ENCODE results near the gene WDR83. TPM values are rescaled to one million over a fixed set of nuclear protein-coding genes. Genes with fewer than 3 reads are reported as not detected.

WDR83 gene
- total and polyA plus RNA-seq, 10 of the 15 experiments (the other 5 are each of a cell fraction or from before 2014, with no cell fraction given), result 0.58 to 17.7 (median 10.8) TPM

DNA sequence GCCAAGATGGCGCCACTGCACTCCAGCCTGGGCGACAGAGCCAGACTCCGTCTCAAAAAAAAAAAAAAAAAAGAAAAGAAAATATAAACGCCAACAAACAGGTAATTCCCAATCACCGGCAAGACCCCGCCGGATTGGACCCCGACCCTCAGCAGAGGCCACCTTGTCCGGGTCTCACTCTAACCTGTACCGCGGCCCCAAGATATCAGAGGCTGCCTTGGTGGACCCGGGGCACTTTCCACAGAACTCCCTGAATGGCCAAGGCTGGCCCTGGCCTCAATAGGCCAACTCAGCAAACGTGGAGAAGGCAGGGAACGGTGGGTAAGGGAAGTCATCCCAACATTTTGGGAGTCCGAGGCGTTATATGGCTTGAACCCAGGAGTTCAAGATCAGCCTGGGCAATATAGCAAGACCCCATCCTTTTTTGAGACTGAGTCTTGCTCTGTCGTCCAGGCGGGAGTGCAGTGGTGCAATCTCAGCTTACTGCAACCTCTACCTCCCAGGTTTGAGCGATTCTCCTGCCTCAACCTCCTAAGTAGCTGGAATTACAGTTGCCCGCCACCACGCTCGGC, 27.9 kb upstream of the WDR83 start (continued):
- TF ChIP-seq, protein P1, sequence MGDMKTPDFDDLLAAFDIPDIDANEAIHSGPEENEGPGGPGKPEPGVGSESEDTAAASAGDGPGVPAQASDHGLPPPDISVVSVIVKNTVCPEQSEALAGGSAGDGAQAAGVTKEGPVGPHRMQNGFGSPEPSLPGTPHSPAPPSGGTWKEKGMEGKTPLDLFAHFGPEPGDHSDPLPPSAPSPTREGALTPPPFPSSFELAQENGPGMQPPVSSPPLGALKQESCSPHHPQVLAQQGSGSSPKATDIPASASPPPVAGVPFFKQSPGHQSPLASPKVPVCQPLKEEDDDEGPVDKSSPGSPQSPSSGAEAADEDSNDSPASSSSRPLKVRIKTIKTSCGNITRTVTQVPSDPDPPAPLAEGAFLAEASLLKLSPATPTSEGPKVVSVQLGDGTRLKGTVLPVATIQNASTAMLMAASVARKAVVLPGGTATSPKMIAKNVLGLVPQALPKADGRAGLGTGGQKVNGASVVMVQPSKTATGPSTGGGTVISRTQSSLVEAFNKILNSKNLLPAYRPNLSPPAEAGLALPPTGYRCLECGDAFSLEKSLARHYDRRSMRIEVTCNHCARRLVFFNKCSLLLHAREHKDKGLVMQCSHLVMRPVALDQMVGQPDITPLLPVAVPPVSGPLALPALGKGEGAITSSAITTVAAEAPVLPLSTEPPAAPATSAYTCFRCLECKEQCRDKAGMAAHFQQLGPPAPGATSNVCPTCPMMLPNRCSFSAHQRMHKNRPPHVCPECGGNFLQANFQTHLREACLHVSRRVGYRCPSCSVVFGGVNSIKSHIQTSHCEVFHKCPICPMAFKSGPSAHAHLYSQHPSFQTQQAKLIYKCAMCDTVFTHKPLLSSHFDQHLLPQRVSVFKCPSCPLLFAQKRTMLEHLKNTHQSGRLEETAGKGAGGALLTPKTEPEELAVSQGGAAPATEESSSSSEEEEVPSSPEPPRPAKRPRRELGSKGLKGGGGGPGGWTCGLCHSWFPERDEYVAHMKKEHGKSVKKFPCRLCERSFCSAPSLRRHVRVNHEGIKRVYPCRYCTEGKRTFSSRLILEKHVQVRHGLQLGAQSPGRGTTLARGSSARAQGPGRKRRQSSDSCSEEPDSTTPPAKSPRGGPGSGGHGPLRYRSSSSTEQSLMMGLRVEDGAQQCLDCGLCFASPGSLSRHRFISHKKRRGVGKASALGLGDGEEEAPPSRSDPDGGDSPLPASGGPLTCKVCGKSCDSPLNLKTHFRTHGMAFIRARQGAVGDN (IDR thresholded peaks at IDR 0.05), result no peak
- TF ChIP-seq SRF (IDR thresholded peaks at IDR 0.05; ENCODE audit: low read depth in 2 of 2, low read length in 2 of 2), result no peak
- TF ChIP-seq ZNF217 (IDR thresholded peaks at IDR 0.05), result no peak
- TF ChIP-seq YY1 (IDR thresholded peaks at IDR 0.05; ENCODE audit: low read depth, low read length), result no peak

DNA sequence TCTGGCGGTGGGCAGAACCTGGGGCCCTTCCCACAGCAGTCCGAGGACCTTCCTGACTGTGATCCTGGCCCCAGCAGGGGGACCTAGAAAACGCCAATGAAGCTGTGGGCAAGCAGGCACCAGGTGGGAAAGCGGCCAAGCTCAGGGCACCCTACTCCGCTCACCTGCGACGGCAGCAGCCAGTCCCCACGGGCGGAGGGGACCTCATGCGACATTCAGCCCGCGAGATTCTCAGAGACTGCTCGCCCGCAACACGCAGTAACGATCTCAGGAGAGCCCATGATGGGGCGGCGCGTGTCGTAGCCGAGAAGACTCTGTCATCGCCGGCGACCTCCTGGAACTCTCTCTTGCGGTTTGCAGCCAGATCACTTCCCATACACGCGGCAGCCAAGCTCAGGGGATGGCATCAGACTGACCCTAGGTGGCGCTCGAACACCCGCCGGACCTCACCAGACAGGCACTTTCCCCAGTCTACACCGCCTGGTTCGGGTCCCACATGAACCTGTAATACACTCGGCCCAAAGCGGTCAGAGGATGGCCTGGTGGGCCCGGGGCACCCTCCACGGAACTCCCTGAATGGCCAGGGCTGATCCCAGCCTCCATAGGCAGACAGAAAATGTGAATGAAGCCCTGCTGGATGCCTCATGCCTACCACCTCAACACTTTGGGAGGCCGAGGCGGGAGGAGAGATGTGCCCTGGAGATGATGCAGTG, 26.6 kb upstream of the WDR83 start:
- Histone ChIP-seq H3K27ac (ENCODE audit: control insufficient read depth, insufficient read depth) (no peak overlapping the region), H3K4me3 (no peak overlapping the region), H3K79me2 (ENCODE audit: control insufficient read depth, insufficient read depth, low read length) (no peaks in the 10 kb centered on the region), H3K36me3 (ENCODE audit: control insufficient read depth in 2 of 2, insufficient read depth in 2 of 2, low read length in 1 of 2) (no peaks in the 10 kb centered on the region), H3K4me2 (ENCODE audit: control insufficient read depth, insufficient read depth) (peak overlapping the region; percentile 36), H3K27me3 (replicated peaks in 1 of 2; ENCODE audit: control insufficient read depth in 2 of 2, insufficient read depth in 2 of 2, low read length in 1 of 2) (no peaks in the 10 kb centered on the region), H3K9me3 (replicated peaks; ENCODE audit: control insufficient read depth, insufficient read depth, low read length) (no peaks in the 10 kb centered on the region), H4K20me1 (ENCODE audit: control insufficient read depth, insufficient read depth) (no peaks in the 10 kb centered on the region), H3K9ac (ENCODE audit: control insufficient read depth, insufficient read depth, low read length) (no peak overlapping the region), H2AFZ (ENCODE audit: control insufficient read depth, low read depth, low read length) (peak overlapping the region; percentile 70), H3K4me1 (ENCODE audit: control insufficient read depth, insufficient read depth, low read length) (0 out of 2 replicates have a peak, but pooled peaks cover 5% of the 10 kb centered on the region)
- POLR2A ChIA-PET, result interaction anchor here (0.6 kb wide), 1 partner anchor 137 kb away, joined by 4 read pairs; no protein-coding TSS in a partner anchor
- in situ Hi-C loops (cut with MboI) (no loop called here), intact Hi-C loops (cut with micrococcal nuclease; ENCODE audit: unreplicated experiment) (loop anchor here (1.0 kb wide), 1 partner anchor 76 kb away; no protein-coding TSS in a partner anchor)
- ATAC-seq (peak; percentile 98), FAIRE-seq (peak; percentile 64), DNase-seq (ENCODE audit: low read depth, low spot score) (peak; percentile 53)
- RAD21 ChIA-PET (ENCODE audit: unreplicated experiment), result interaction anchor here (1.0 to 1.9 kb wide), 2 partner anchors 26 to 36 kb away, joined by 3 to 4 read pairs; no protein-coding TSS in a partner anchor
- BruUV-seq (replicated peaks), result no TSS peak
- SMC1A ChIA-PET (ENCODE audit: uncharacterized antibody, unreplicated experiment), result interaction anchor here (0.6 to 1.0 kb wide), 3 partner anchors 17 to 31 kb away, joined by 3 to 4 read pairs (median 3); a partner anchor contains a TSS
- CTCF ChIA-PET, result interaction anchor here (0.5 to 2.3 kb wide), 28 partner anchors 9 to 1067 kb away, joined by 3 to 15 read pairs (median 4); partner anchors contain the start of genes MAN2B1, WDR83, ZNF490 and ZNF564
- WGBS (ENCODE audit: insufficient coverage, insufficient replicate concordance, low lambda C conversion rate, missing lambda C conversion rate), result 14% methylated on average over 39 of the region's 39 CpGs
- TF ChIP-seq MEF2A (IDR thresholded peaks at IDR 0.05; ENCODE audit: insufficient read depth, low read depth, low read length) (no peak), POLR2A (IDR thresholded peaks at IDR 0.05; ENCODE audit: low read depth, low read length) (peak; percentile 54), WRNIP1 (IDR thresholded peaks at IDR 0.05; ENCODE audit: borderline replicate concordance, low read depth, low read length) (0 out of 2 replicates have a peak, but pooled peaks have one; percentile 64), BCL11A (IDR thresholded peaks at IDR 0.05; ENCODE audit: low read depth, low read length) (no peak), PAX5 (IDR thresholded peaks at IDR 0.05; ENCODE audit: borderline replicate concordance, low read depth, low read length) (0 out of 2 replicates have a peak, but pooled peaks have one; percentile 55)
- TF ChIP-seq, protein P2, sequence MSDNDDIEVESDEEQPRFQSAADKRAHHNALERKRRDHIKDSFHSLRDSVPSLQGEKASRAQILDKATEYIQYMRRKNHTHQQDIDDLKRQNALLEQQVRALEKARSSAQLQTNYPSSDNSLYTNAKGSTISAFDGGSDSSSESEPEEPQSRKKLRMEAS (IDR thresholded peaks at IDR 0.05; ENCODE audit: low read depth, low read length), result peak; percentile 52; the same call in 1 of the 2 replicates
- TF ChIP-seq, protein P3, sequence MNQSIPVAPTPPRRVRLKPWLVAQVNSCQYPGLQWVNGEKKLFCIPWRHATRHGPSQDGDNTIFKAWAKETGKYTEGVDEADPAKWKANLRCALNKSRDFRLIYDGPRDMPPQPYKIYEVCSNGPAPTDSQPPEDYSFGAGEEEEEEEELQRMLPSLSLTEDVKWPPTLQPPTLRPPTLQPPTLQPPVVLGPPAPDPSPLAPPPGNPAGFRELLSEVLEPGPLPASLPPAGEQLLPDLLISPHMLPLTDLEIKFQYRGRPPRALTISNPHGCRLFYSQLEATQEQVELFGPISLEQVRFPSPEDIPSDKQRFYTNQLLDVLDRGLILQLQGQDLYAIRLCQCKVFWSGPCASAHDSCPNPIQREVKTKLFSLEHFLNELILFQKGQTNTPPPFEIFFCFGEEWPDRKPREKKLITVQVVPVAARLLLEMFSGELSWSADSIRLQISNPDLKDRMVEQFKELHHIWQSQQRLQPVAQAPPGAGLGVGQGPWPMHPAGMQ (IDR thresholded peaks at IDR 0.05; ENCODE audit: borderline replicate concordance), result no peak
